Right lung (tissue), 5 donors: ENCODE data around the gene RPL29. TPM values are rescaled to one million over a fixed set of nuclear protein-coding genes. Genes with fewer than 3 reads are reported as not detected.

Source experiments
- DNase-seq, 2 donors: peaks; one replicate each; pipeline ENCODE4 v3.0.0-alpha.2; 2013
- polyA plus RNA-seq, 5 donors: library from polyadenylated mRNA; unstranded; fragments of 120-200 nt; gene quantifications; one replicate each; pipeline versions ENCODE4 v1.2.1 to v1.2.3, GENCODE V29; 2013; ENCODE audit warnings: inconsistent platforms in 1 of 5, low replicate concordance in 1 of 5; ENCODE audit not compliant: insufficient read length in 5 of 5, insufficient read depth in 1 of 5

Gene RPL29
- polyA plus RNA-seq, 5 donors, result 1,885 to 2,503 (median 1,910) TPM

DNA sequence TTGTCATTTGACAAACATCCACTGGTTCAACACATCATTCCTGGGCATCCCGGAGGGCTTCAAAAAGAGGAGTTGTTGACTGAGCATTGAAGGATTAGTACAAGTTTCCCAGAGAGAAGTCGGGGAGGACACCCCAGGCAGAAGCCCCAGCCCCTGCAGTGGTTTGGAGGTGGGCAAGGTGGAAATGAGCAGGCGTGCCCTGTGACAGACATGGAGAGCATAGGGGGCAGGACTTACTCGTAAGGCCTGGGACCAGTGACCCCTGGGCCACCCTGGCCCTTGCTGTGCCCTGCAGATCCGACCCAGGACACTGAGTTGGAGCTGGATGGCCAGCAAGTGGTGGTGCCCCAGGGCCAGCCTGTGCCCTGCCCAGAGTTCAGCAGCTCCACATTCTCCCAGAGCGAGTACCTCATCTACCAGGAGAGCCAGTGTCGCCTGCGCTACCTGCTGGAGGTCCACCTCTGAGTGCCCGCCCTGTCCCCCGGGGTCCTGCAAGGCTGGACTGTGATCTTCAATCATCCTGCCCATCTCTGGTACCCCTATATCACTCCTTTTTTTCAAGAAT, 47.6 kb downstream of the RPL29 start:
- no peak for DNase-seq

DNA sequence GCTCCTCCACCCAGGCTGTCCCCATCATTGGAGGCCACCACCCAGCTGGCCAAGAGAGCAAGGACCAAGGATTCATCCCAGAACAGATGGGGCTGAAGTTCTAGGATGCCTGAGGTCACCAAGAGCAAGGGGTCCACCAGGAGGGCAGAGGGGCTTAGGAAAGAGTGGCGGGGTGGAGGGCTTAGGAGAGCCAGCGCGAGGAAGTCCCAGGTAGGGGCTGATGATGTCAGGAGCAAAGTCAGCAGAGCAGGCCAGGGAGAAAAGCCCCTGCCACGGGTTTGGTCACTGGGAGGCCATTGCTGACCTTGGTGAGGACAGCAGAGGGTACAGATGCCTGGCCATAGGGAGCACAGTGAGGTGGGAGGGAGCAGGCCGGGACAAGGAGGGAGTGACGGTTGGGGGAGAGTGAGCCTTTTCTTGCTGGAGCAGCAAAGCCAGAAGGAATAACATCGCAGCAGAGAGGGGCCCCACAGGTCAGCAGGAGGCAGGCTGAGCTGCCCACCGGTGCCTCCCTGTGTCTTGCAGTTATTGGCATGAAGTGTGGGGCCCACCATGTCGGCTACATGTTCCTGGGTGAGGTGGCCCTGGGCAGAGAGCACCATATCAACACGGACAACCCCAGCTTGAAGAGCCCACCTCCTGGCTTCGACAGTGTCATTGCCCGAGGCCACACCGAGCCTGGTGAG, 48.3 kb downstream of the RPL29 start:
- DNase-seq, result no peak

DNA sequence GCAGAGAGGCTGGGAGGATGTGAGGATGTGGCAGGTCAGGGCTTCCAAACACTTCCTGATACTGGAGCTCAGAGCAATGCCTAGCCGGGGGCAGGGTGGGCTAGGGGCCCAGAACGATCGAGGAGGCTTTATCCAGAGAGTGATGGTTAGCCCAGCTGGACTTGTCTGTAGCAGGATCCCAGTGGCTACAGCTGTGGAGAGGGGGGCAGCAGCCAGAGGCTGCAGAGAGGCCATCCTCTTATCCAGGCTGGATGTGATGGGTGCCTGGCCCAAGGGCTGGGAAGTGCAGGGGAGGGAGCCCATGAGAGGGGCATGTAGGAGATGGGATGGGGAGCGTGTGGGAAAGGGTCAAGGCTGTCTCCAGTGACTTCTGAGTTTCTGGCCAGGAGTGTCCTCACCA, 48.9 kb downstream of the RPL29 start:
- no peak for DNase-seq

DNA sequence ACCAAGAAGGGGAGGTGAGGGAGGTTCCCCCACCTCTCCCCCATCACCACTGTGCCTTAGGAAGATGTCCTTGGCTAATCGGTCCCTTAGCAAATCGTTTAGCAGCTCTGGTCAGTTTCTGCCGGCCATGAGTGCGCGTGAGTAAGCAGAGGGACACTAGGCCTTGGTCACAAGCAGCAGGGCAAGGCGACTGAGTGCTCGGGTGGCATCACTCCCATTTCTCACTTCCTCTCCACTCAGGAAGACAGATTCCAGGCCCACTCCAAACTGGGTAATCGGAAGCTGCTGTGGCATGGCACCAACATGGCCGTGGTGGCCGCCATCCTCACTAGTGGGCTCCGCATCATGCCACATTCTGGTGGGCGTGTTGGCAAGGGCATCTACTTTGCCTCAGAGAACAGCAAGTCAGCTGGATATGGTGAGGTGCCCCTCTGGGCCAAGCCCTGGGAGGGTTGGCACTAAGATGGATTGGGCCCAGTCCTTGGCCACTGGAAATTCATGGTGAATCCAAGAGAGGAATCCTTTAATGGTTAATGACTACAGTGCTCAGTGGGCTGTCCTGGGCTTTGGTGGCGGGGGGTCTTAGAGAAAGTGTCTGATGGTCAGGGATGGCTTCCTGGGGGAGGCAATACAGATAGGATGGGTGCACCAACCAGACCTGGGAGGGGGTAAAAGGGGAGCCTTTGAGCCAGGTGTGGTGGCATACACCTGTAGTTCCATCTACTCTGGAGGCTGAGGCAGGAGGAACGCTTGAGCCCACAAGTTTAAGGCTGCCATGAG, 49.6 kb downstream of the RPL29 start:
- no peak for DNase-seq

DNA sequence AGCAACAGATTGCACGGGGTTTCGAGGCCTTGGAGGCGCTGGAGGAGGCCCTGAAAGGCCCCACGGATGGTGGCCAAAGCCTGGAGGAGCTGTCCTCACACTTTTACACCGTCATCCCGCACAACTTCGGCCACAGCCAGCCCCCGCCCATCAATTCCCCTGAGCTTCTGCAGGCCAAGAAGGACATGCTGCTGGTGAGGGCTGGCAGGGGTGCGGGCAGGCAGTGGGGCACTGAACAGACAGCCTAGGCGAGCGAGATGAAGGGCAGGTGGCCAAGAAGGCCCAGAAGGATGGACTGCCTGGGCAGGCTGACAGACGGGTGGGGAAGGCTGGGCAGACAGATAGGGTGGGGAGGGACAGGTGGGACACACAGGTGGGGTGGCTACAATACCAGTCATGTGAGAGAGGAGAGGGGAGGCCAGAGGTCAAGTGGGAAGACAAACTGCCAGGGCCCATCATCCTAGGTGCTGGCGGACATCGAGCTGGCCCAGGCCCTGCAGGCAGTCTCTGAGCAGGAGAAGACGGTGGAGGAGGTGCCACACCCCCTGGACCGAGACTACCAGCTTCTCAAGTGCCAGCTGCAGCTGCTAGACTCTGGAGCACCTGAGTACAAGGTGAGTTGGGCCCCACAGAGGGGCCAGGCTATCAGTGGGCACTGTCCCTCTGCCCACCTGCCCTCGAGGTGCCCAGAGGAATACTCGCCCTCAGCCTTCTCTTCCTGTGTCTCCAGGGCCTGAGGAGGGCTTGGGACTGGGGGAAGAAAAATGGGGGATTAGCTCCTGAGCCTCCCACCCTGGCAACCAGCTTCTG, 50.5 kb downstream of the RPL29 start:
- DNase-seq, result no peak

DNA sequence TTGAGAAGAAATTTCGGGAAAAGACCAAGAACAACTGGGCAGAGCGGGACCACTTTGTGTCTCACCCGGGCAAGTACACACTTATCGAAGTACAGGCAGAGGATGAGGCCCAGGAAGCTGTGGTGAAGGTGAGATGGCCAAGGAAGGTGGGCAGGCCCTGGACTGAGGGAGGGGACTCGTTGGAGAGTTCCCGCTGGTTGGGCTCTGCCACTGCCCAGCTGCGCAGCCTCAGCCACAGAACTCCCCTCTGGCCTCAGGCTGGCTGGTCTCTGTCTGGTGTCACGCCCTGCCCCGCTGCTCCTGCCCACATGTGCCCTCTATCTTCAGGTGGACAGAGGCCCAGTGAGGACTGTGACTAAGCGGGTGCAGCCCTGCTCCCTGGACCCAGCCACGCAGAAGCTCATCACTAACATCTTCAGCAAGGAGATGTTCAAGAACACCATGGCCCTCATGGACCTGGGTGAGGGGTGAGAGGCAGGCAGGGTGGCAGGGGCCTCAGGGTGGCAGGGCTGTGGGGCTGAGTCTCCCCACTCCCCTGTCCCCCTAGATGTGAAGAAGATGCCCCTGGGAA, 51.2 kb downstream of the RPL29 start:
- no peak for DNase-seq

Other genes starting within 250 kb of the RPL29 start
- not detected for gene IQCF6, start 216.7 kb downstream of the RPL29 start, polyA plus RNA-seq
- not detected for gene IQCF2, start 134.3 kb downstream of the RPL29 start, polyA plus RNA-seq
- gene IQCF5, start 120.3 kb downstream of the RPL29 start, polyA plus RNA-seq, result not detected
- gene IQCF1, start 92.5 kb downstream of the RPL29 start, polyA plus RNA-seq, result under 1 TPM in 1 of 5 donors, not detected in 4; 0.15 TPM
- gene RRP9, start 54.0 kb downstream of the RPL29 start, polyA plus RNA-seq, result 10 to 100 TPM; 13.4 to 26.3 (median 18.9) TPM
- 10 to 100 TPM; 16.3 to 24.2 (median 20.1) TPM for gene PARP3, start 53.5 kb downstream of the RPL29 start, polyA plus RNA-seq
- gene GPR62, start 40.5 kb downstream of the RPL29 start, polyA plus RNA-seq, result under 1 TPM; 0.18 to 0.38 (median 0.28) TPM
- 10 to 100 TPM; 35.7 to 67.3 (median 47.7) TPM for gene PCBP4, start 28.4 kb downstream of the RPL29 start, polyA plus RNA-seq
- gene ABHD14B, start 21.8 kb downstream of the RPL29 start, polyA plus RNA-seq, result 10 to 100 TPM; 43.4 to 52.4 (median 50.6) TPM
- gene ABHD14A, start 20.8 kb downstream of the RPL29 start, polyA plus RNA-seq, result 10 to 100 TPM; 19.3 to 33.6 (median 23.2) TPM
- 10 to 100 TPM; 28.7 to 43.1 (median 37.4) TPM for gene ACY1, start 12.4 kb downstream of the RPL29 start, polyA plus RNA-seq
- 10 to 100 TPM; 17.4 to 24.2 (median 22.2) TPM for gene DUSP7, start 60.7 kb upstream of the RPL29 start, polyA plus RNA-seq
- 10 to 100 TPM in 2 of 5 donors, 1 to 10 TPM in 3; 8.5 to 13.2 (median 9.8) TPM for gene POC1A, start 158.5 kb upstream of the RPL29 start, polyA plus RNA-seq
- gene ALAS1, start 202.3 kb upstream of the RPL29 start, polyA plus RNA-seq, result 10 to 100 TPM; 36.0 to 41.9 (median 39.3) TPM
- under 1 TPM; 0.20 to 0.59 (median 0.31) TPM for gene TLR9, start 229.8 kb upstream of the RPL29 start, polyA plus RNA-seq
- gene TWF2, start 243.3 kb upstream of the RPL29 start, polyA plus RNA-seq, result 10 to 100 TPM; 25.5 to 45.0 (median 31.5) TPM
- 10 to 100 TPM; 28.7 to 33.6 (median 30.5) TPM for gene PPM1M, start 249.9 kb upstream of the RPL29 start, polyA plus RNA-seq